ENCODE measurements around the gene TCIRG1.
"Not testable (repeated sequence)": the region's sequence is repeated elsewhere in the genome, so short reads cannot be mapped to it uniquely, and the experiment has no call there.

The TCIRG1 gene

GRCh38 chr11:68090706-68091105, 51.9 kb downstream of the TCIRG1 start:
- DNase-seq: no peak

- DNase-seq: no peak
Observed at GRCh38 chr11:68092411-68092810, 53.6 kb downstream of the TCIRG1 start.

- not testable (repeated sequence) for DNase-seq
Observed at GRCh38 chr11:68092946-68093345, 54.1 kb downstream of the TCIRG1 start.

GRCh38 chr11:68093565-68093964, 54.7 kb downstream of the TCIRG1 start:
- DNase-seq: no peak

- no peak for DNase-seq
Observed at GRCh38 chr11:68096962-68097361, 58.1 kb downstream of the TCIRG1 start.

- DNase-seq: no peak
Observed at GRCh38 chr11:68099057-68099456, 60.2 kb downstream of the TCIRG1 start.

- no peak for DNase-seq
Observed at GRCh38 chr11:68099474-68100405, 60.9 kb downstream of the TCIRG1 start.
